ENCODE data around the gene CD200R1.

DNA sequence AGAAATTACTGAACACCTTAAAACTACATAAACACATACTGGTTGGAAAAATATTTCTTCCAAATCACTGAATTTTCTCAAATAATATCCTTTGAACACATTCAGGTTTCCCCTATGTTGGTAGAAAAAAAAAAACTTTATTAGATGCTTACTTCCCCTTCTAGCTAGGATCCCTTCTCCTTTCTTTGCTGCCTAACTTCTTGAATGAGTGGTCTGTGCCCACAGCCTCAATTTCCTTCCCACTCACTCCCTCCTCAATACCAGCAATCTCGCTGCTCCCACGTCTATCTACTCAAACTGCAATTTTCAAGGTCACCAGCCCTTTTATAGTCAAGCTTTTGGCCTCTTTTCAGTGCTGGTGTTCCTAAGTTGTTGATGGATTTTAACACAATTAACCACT lies 8.3 kb downstream of the CD200R1 start:
- TF ChIP-seq, protein P1, sequence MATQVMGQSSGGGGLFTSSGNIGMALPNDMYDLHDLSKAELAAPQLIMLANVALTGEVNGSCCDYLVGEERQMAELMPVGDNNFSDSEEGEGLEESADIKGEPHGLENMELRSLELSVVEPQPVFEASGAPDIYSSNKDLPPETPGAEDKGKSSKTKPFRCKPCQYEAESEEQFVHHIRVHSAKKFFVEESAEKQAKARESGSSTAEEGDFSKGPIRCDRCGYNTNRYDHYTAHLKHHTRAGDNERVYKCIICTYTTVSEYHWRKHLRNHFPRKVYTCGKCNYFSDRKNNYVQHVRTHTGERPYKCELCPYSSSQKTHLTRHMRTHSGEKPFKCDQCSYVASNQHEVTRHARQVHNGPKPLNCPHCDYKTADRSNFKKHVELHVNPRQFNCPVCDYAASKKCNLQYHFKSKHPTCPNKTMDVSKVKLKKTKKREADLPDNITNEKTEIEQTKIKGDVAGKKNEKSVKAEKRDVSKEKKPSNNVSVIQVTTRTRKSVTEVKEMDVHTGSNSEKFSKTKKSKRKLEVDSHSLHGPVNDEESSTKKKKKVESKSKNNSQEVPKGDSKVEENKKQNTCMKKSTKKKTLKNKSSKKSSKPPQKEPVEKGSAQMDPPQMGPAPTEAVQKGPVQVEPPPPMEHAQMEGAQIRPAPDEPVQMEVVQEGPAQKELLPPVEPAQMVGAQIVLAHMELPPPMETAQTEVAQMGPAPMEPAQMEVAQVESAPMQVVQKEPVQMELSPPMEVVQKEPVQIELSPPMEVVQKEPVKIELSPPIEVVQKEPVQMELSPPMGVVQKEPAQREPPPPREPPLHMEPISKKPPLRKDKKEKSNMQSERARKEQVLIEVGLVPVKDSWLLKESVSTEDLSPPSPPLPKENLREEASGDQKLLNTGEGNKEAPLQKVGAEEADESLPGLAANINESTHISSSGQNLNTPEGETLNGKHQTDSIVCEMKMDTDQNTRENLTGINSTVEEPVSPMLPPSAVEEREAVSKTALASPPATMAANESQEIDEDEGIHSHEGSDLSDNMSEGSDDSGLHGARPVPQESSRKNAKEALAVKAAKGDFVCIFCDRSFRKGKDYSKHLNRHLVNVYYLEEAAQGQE (IDR thresholded peaks at IDR 0.05; ENCODE audit: insufficient read depth in 1 of 2, low read depth in 2 of 2, low read length in 2 of 2) = no peak
- TF ChIP-seq POLR2AphosphoS5 (IDR thresholded peaks at IDR 0.05; ENCODE audit: low read depth, low read length) (no peak), SIN3A (IDR thresholded peaks at IDR 0.05; ENCODE audit: borderline replicate concordance, insufficient read depth, low read length) (no peak), TAF1 (IDR thresholded peaks at IDR 0.05; ENCODE audit: borderline replicate concordance, insufficient read depth, low read length) (no peak), FOXP2 (optimal IDR thresholded peaks at IDR 0.05; ENCODE audit: borderline replicate concordance, extremely low read depth, extremely low read length, insufficient read depth) (no peak)

All from PFSK-1 (cell line).